Smooth muscle cell (in vitro differentiated cells): ENCODE results near the gene TSHZ2. TPM values are rescaled to one million over a fixed set of nuclear protein-coding genes. Genes with fewer than 3 reads are reported as not detected.

Experiments
- DNase-seq: peaks from one replicate; lab custom pipeline; 2025; ENCODE audit not compliant: unreplicated experiment; lab: John Stamatoyannopoulos, UW
- H2AFZ ChIP-seq: fragments of 200-600 bp; sonication (generic); 2 replicates; pipeline ENCODE4 v1.6.0; 2016; ENCODE audit warnings: antibody characterized with exemption, low read depth, mild to moderate bottlenecking
- H3F3A ChIP-seq: fragments of 200-600 bp; sonication (generic); 2 replicates; pipeline ENCODE4 v1.6.0; 2017; ENCODE audit warnings: antibody characterized with exemption, low read depth
- H3K27ac ChIP-seq: fragments of 200-600 bp; sonication (generic); 2 replicates; pipeline ENCODE4 v1.5.1; 2016; ENCODE audit warnings: low read depth, mild to moderate bottlenecking
- H3K27me3 ChIP-seq: fragments of 200-600 bp; sonication (generic); 2 replicates; pipeline ENCODE4 v1.6.1; 2016; ENCODE audit warnings: low read depth, mild to moderate bottlenecking
- H3K36me3 ChIP-seq: fragments of 200-600 bp; sonication (generic); 2 replicates; pipeline ENCODE4 v1.5.1; 2016; ENCODE audit warnings: low read depth
- H3K4me1 ChIP-seq: fragments of 200-600 bp; sonication (generic); 2 replicates; pipeline ENCODE4 v1.5.1; 2016; ENCODE audit warnings: low read depth
- H3K4me2 ChIP-seq: fragments of 200-600 bp; sonication (generic); 2 replicates; pipeline ENCODE4 v1.6.0; 2016; ENCODE audit warnings: mild to moderate bottlenecking
- H3K4me3 ChIP-seq: fragments of 200-600 bp; sonication (generic); 2 replicates; pipeline ENCODE4 v1.5.1; 2016; ENCODE audit warnings: mild to moderate bottlenecking
- H3K79me2 ChIP-seq: fragments of 200-600 bp; sonication (generic); 2 replicates; pipeline ENCODE4 v1.6.0; 2016; ENCODE audit warnings: low read depth, mild to moderate bottlenecking
- H3K9ac ChIP-seq: fragments of 200-600 bp; sonication (generic); 2 replicates; pipeline ENCODE4 v1.6.0; 2016; ENCODE audit warnings: low read depth
- H3K9me3 ChIP-seq: fragments of 200-600 bp; sonication (generic); replicated peaks from 2 replicates; pipeline ENCODE4 v1.5.1; 2016; ENCODE audit warnings: low read depth
- H4K20me1 ChIP-seq: fragments of 200-600 bp; sonication (generic); 2 replicates; pipeline ENCODE4 v1.6.0; 2016; ENCODE audit warnings: low read depth
- CTCF ChIP-seq: fragments of 200-600 bp; sonication (generic); IDR thresholded peaks from 2 replicates; pipeline ENCODE4 v1.5.1; 2017; ENCODE audit warnings: borderline replicate concordance, mild to moderate bottlenecking, antibody characterized with exemption; ENCODE audit not compliant: insufficient read depth, poor library complexity, severe bottlenecking
- WGBS: methylation state at CpG from one replicate; pipeline ENCODE4 v1.1.7; 2016; ENCODE audit warnings: low lambda C conversion rate; 5-methylcytosine and 5-hydroxymethylcytosine counted together
- polyA plus RNA-seq: library from polyadenylated mRNA; unstranded; fragments of >200 nt; fragmentation: Nextera tagmentation; extraction: Ambion mirVana; gene quantifications from 2 replicates; pipeline ENCODE4 v1.2.1, GENCODE V29; 2016
- total RNA-seq: library from RNA; depleted of rRNA; stranded (reverse); fragments of >200 nt; gene quantifications from 2 replicates; pipeline ENCODE4 v1.2.3, GENCODE V29; 2014

The TSHZ2 gene
- total and polyA plus RNA-seq, 2 experiments from 2014 or later = 4.8 to 6.6 TPM

GRCh38 chr20:53181866-53182376, 209.8 kb downstream of the TSHZ2 start:
- Histone ChIP-seq H2AFZ (no peak overlapping the region), H3K27ac (no peak overlapping the region), H3K79me2 (no peaks in the 10 kb centered on the region), H3K4me1 (no peaks in the 10 kb centered on the region), H3K27me3 (no peaks in the 10 kb centered on the region), H3K9ac (no peak overlapping the region), H3K4me2 (no peak overlapping the region), H3K4me3 (no peak overlapping the region), H3K9me3 (no peaks in the 10 kb centered on the region), H3K36me3 (no peaks in the 10 kb centered on the region), H4K20me1 (no peaks in the 10 kb centered on the region), H3F3A (no peaks in the 10 kb centered on the region)
- no peak for DNase-seq
- TF ChIP-seq CTCF = no peak
- WGBS = 89% methylated on average over 3 of the region's 3 CpGs

GRCh38 chr20:53183181-53183580, 211.0 kb downstream of the TSHZ2 start:
- Histone ChIP-seq H3K9ac (no peak overlapping the region), H3K4me2 (no peak overlapping the region), H3K27me3 (no peaks in the 10 kb centered on the region), H3K4me3 (no peak overlapping the region), H3K4me1 (no peaks in the 10 kb centered on the region), H2AFZ (no peak overlapping the region), H3K27ac (no peak overlapping the region), H4K20me1 (no peaks in the 10 kb centered on the region), H3F3A (no peaks in the 10 kb centered on the region), H3K79me2 (no peaks in the 10 kb centered on the region), H3K9me3 (no peaks in the 10 kb centered on the region), H3K36me3 (no peaks in the 10 kb centered on the region)
- no peak for TF ChIP-seq CTCF
- DNase-seq = no peak
- 93% methylated on average over 6 of the region's 6 CpGs for WGBS

GRCh38 chr20:53186635-53187034, 214.5 kb downstream of the TSHZ2 start:
- no peak overlapping the region for H3K9ac ChIP-seq
- TF ChIP-seq CTCF = no peak
- H3K79me2 ChIP-seq = no peaks in the 10 kb centered on the region
- H3K4me3 ChIP-seq = no peak overlapping the region
- H3K27ac ChIP-seq = no peak overlapping the region
- H3K9me3 ChIP-seq = no peaks in the 10 kb centered on the region
- H3K36me3 ChIP-seq = no peaks in the 10 kb centered on the region
- H4K20me1 ChIP-seq = no peaks in the 10 kb centered on the region
- H3F3A ChIP-seq = no peaks in the 10 kb centered on the region
- no peak overlapping the region for H2AFZ ChIP-seq
- 69% methylated on average over 6 of the region's 6 CpGs for WGBS
- H3K4me2 ChIP-seq = no peak overlapping the region
- no peaks in the 10 kb centered on the region for H3K27me3 ChIP-seq
- DNase-seq = no peak
- H3K4me1 ChIP-seq = no peaks in the 10 kb centered on the region

GRCh38 chr20:53187392-53188068, 215.4 kb downstream of the TSHZ2 start:
- H3K9me3 ChIP-seq = no peaks in the 10 kb centered on the region
- H3F3A ChIP-seq = no peaks in the 10 kb centered on the region
- DNase-seq = no peak
- H3K36me3 ChIP-seq = no peaks in the 10 kb centered on the region
- H3K27me3 ChIP-seq = no peaks in the 10 kb centered on the region
- H2AFZ ChIP-seq = no peak overlapping the region
- no peaks in the 10 kb centered on the region for H3K79me2 ChIP-seq
- no peaks in the 10 kb centered on the region for H3K4me1 ChIP-seq
- H3K4me3 ChIP-seq = no peak overlapping the region
- H3K27ac ChIP-seq = no peak overlapping the region
- WGBS = 81% methylated on average over 10 of the region's 10 CpGs
- H4K20me1 ChIP-seq = no peaks in the 10 kb centered on the region
- no peak for TF ChIP-seq CTCF
- no peak overlapping the region for H3K4me2 ChIP-seq
- H3K9ac ChIP-seq = no peak overlapping the region
